ENCODE results near the gene RAB27A.

RAB27A gene

DNA sequence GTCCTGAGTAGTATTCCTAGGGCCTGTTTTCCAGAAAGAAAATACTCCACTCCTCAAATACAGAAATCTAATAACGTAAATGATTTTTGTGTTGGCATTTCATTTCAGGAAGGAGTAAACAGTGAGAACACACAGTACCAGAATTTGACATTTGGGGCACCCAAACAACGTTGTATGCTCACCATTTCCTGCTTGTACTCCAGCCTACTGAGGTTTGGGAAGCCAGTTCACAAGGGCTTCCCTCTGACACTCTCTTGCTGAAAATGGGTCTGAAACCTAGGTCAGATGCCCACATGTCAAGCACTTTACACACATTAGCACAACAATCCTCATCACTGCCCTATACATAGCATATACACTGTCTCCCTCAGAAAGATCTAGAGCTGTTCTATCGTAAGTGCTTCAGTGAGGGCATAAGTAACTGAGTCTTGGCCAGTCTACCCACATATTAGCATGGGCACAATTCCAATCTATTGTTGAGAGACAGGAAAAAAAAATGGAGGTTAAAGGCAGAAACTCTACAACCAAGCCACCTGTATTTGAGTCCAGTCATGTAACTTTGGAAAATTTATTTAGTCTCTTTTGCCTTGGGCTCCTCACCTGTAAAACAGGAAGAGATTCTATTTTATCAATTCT lies 49.4 kb downstream of the RAB27A start:
- Histone ChIP-seq H3K27ac (ENCODE audit: extremely low read depth, low read depth, low read length) (no peak overlapping the region), H3K4me3 (ENCODE audit: low read depth, low read length) (no peak overlapping the region), H3K36me3 (ENCODE audit: control insufficient read depth in 2 of 2, insufficient read depth in 1 of 2, low read length in 2 of 2) (no peaks in the 10 kb centered on the region), H3K9me3 (ENCODE audit: control insufficient read depth, insufficient read depth, low read depth, low read length) (no peaks in the 10 kb centered on the region), H3K4me1 (ENCODE audit: control insufficient read depth, insufficient read depth, low read length) (no peaks in the 10 kb centered on the region)
- ChIA-PET CTCF (interaction anchor here (1.0 kb wide), 1 partner anchor 42 kb away, joined by 3 read pairs; no protein-coding TSS in a partner anchor), POLR2A (no interaction called here)
- TF ChIP-seq ZBTB48 (tag by site-specific recombination; IDR thresholded peaks at IDR 0.05) = no peak
- no peak for TF ChIP-seq ZNF561 (tag by site-specific recombination; IDR thresholded peaks at IDR 0.05; ENCODE audit: borderline replicate concordance)
- no peak for TF ChIP-seq GLIS2 (tag by site-specific recombination; IDR thresholded peaks at IDR 0.05)
- TF ChIP-seq SCRT2 (tag by site-specific recombination; IDR thresholded peaks at IDR 0.05) = no peak
- no peak for TF ChIP-seq ZNF311 (tag by site-specific recombination; IDR thresholded peaks at IDR 0.05; ENCODE audit: borderline replicate concordance)
- TF ChIP-seq ZNF600 (tag by site-specific recombination; IDR thresholded peaks at IDR 0.05) = no peak
- no peak for TF ChIP-seq ZNF701 (tag by site-specific recombination; IDR thresholded peaks at IDR 0.05)
- TF ChIP-seq, protein P1, sequence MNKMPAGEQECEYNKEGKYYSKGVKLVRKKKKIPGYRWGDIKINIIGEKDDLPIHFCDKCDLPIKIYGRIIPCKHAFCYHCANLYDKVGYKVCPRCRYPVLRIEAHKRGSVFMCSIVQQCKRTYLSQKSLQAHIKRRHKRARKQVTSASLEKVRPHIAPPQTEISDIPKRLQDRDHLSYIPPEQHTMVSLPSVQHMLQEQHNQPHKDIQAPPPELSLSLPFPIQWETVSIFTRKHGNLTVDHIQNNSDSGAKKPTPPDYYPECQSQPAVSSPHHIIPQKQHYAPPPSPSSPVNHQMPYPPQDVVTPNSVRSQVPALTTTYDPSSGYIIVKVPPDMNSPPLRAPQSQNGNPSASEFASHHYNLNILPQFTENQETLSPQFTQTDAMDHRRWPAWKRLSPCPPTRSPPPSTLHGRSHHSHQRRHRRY (tag by site-specific recombination; IDR thresholded peaks at IDR 0.05) = no peak
- no peak for TF ChIP-seq ZNF596 (tag by site-specific recombination; IDR thresholded peaks at IDR 0.05)
- TF ChIP-seq, protein P2, sequence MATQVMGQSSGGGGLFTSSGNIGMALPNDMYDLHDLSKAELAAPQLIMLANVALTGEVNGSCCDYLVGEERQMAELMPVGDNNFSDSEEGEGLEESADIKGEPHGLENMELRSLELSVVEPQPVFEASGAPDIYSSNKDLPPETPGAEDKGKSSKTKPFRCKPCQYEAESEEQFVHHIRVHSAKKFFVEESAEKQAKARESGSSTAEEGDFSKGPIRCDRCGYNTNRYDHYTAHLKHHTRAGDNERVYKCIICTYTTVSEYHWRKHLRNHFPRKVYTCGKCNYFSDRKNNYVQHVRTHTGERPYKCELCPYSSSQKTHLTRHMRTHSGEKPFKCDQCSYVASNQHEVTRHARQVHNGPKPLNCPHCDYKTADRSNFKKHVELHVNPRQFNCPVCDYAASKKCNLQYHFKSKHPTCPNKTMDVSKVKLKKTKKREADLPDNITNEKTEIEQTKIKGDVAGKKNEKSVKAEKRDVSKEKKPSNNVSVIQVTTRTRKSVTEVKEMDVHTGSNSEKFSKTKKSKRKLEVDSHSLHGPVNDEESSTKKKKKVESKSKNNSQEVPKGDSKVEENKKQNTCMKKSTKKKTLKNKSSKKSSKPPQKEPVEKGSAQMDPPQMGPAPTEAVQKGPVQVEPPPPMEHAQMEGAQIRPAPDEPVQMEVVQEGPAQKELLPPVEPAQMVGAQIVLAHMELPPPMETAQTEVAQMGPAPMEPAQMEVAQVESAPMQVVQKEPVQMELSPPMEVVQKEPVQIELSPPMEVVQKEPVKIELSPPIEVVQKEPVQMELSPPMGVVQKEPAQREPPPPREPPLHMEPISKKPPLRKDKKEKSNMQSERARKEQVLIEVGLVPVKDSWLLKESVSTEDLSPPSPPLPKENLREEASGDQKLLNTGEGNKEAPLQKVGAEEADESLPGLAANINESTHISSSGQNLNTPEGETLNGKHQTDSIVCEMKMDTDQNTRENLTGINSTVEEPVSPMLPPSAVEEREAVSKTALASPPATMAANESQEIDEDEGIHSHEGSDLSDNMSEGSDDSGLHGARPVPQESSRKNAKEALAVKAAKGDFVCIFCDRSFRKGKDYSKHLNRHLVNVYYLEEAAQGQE (tag by site-specific recombination; IDR thresholded peaks at IDR 0.05) = no peak

DNA sequence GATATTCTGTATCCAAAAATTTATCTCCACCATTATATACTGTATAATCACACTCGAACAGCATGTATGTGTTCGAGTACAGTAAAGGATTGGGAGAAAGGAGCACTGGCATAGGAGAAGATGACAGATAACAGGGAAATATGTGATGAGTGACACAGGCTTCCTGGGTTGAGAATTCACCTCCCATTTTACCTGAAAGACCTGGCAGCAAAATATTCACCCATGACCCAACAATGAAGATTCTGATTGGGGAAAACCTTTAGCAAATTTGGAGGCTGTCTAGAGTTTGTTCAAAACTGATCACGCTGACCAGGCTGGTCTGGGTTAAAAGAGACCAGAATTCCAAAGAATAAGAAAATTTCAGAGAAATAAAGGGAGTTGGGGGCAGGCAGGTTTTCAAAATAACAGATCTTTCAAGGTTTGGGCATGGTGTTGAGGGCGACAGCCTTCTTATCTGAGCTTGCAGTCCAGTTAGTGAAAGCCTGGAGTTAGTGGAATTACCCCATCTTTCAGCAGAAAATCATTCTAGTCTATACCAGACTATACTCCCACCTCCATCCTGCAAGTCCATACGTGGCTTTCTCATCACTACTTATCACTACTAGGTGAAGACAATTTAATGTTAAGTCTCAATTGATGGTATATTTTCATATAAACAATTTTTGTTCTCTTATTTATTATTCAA lies 50.0 kb downstream of the RAB27A start:
- Histone ChIP-seq H3K4me1 (ENCODE audit: control insufficient read depth, insufficient read depth, low read length) (no peaks in the 10 kb centered on the region), H3K27ac (ENCODE audit: extremely low read depth, low read depth, low read length) (no peak overlapping the region), H3K4me3 (ENCODE audit: low read depth, low read length) (no peak overlapping the region), H3K36me3 (ENCODE audit: control insufficient read depth in 2 of 2, insufficient read depth in 1 of 2, low read length in 2 of 2) (no peaks in the 10 kb centered on the region), H3K9me3 (ENCODE audit: control insufficient read depth, insufficient read depth, low read depth, low read length) (no peaks in the 10 kb centered on the region)
- ChIA-PET CTCF (no interaction called here), POLR2A (no interaction called here)
- TF ChIP-seq ZNF768 (tag by site-specific recombination; IDR thresholded peaks at IDR 0.05) = no peak
- no peak for TF ChIP-seq ZNF48 (tag by site-specific recombination; IDR thresholded peaks at IDR 0.05)
- no peak for TF ChIP-seq ZBTB1 (tag by site-specific recombination; IDR thresholded peaks at IDR 0.05)
- TF ChIP-seq ZNF585B (tag by site-specific recombination; IDR thresholded peaks at IDR 0.05) = no peak
- TF ChIP-seq, protein P3, sequence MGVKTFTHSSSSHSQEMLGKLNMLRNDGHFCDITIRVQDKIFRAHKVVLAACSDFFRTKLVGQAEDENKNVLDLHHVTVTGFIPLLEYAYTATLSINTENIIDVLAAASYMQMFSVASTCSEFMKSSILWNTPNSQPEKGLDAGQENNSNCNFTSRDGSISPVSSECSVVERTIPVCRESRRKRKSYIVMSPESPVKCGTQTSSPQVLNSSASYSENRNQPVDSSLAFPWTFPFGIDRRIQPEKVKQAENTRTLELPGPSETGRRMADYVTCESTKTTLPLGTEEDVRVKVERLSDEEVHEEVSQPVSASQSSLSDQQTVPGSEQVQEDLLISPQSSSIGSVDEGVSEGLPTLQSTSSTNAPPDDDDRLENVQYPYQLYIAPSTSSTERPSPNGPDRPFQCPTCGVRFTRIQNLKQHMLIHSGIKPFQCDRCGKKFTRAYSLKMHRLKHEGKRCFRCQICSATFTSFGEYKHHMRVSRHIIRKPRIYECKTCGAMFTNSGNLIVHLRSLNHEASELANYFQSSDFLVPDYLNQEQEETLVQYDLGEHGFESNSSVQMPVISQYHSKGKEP (tag by site-specific recombination; IDR thresholded peaks at IDR 0.05) = no peak
- TF ChIP-seq SETDB1 (IDR thresholded peaks at IDR 0.05; ENCODE audit: insufficient read length, low read length) = no peak
- no peak for TF ChIP-seq ZNF426 (tag by site-specific recombination; IDR thresholded peaks at IDR 0.05)
- TF ChIP-seq ZNF138 (tag by site-specific recombination; IDR thresholded peaks at IDR 0.05; ENCODE audit: borderline replicate concordance) = no peak
- TF ChIP-seq ZNF623 (tag by site-specific recombination; IDR thresholded peaks at IDR 0.05) = no peak
- TF ChIP-seq ZNF146 (tag by site-specific recombination; IDR thresholded peaks at IDR 0.05) = no peak
- no peak for TF ChIP-seq ZNF558 (tag by site-specific recombination; IDR thresholded peaks at IDR 0.05)
- TF ChIP-seq, protein P4, sequence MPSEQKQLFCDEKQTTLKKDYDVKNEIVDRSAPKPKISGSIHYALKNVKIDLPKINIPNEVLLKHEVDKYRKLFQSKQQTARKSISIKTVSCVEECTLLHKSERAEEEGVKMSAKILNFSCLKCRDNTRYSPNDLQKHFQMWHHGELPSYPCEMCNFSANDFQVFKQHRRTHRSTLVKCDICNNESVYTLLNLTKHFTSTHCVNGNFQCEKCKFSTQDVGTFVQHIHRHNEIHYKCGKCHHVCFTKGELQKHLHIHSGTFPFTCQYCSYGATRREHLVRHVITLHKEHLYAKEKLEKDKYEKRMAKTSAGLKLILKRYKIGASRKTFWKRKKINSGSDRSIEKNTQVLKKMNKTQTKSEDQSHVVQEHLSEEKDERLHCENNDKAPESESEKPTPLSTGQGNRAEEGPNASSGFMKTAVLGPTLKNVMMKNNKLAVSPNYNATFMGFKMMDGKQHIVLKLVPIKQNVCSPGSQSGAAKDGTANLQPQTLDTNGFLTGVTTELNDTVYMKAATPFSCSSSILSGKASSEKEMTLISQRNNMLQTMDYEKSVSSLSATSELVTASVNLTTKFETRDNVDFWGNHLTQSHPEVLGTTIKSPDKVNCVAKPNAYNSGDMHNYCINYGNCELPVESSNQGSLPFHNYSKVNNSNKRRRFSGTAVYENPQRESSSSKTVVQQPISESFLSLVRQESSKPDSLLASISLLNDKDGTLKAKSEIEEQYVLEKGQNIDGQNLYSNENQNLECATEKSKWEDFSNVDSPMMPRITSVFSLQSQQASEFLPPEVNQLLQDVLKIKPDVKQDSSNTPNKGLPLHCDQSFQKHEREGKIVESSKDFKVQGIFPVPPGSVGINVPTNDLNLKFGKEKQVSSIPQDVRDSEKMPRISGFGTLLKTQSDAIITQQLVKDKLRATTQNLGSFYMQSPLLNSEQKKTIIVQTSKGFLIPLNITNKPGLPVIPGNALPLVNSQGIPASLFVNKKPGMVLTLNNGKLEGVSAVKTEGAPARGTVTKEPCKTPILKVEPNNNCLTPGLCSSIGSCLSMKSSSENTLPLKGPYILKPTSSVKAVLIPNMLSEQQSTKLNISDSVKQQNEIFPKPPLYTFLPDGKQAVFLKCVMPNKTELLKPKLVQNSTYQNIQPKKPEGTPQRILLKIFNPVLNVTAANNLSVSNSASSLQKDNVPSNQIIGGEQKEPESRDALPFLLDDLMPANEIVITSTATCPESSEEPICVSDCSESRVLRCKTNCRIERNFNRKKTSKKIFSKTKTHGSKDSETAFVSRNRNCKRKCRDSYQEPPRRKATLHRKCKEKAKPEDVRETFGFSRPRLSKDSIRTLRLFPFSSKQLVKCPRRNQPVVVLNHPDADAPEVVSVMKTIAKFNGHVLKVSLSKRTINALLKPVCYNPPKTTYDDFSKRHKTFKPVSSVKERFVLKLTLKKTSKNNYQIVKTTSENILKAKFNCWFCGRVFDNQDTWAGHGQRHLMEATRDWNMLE (tag by site-specific recombination; conservative IDR thresholded peaks at IDR 0.05; ENCODE audit: low read depth) = no peak
- TF ChIP-seq GLIS1 (tag by site-specific recombination; IDR thresholded peaks at IDR 0.05) = no peak
- no peak for TF ChIP-seq ZNF571 (tag by site-specific recombination; IDR thresholded peaks at IDR 0.05)
- TF ChIP-seq ZBTB48 (tag by site-specific recombination; IDR thresholded peaks at IDR 0.05) = no peak
